ENCODE measurements around the gene DDTL.

The DDTL gene

DNA sequence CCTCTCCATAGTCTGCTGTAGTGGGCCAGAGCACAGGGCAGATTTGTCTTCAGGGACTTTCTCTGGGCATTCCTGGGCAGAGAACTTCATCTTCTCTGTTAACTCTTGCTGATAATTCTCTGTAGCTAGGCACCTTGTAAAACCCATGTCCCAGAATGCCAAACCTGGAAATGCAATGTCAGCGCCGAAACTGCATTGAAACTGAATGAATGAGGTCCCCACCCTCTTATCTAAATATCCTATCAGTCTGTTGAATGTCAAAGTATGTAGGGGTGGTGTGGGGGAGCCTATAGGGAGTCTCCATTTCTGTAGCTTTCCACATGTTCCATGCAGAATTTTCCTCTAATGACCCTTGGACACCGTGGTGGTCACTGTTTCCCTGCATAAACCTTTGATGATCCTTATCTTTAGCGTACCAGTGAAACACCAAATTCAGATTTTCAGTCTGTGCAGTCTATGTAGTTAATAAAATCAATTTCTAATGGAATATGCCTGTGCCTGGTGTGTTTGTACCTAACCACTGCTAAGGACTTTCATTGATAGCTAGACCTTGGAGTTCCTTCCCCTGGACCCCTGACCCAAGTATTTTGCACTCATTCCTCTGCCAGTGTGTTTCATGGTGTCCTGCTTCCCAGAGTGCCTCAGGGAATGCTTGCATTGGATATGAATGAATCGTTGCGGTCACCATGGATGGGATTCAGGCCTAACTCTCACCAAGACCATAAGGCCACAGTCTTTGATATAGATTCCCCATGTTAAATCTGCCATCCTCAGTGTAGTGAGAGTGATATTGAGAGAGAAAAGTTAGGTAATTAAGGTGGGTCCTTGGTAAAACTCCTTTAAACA is 41.9 kb downstream of the DDTL start:
- no peak for DNase-seq (ENCODE audit: low read depth in 1 of 2, low spot score in 1 of 2)
- TF ChIP-seq JUND (IDR thresholded peaks at IDR 0.05; ENCODE audit: low read depth): no peak
- in situ Hi-C loops (cut with HindIII; ENCODE audit: low pct_unique_long_range_greater_than_20kb, low sequenced_read_pairs): no loop called here

GRCh38 chr22:24009227-24010017 is 42.7 kb downstream of the DDTL start:
- DNase-seq (ENCODE audit: low read depth in 1 of 2, low spot score in 1 of 2): no peak
- in situ Hi-C loops (cut with HindIII; ENCODE audit: low pct_unique_long_range_greater_than_20kb, low sequenced_read_pairs): no loop called here

DNA sequence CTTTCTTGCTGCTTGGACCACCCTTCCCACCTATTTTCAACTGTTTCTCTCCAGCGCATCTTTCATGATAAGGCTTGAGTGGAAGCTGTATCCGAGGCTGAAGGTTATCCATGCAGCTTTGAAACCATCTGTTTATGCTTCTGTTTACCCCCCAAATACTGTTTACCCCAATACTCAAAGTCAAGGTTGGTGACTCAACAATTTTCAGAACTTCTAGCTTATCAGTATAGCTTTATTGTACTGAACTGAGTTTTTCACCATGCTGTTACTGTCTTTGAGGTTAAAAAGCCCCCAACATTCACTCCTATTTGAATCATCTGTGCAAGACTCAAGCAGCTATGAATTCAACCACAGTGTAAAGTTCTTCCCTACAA is 43.3 kb downstream of the DDTL start:
- in situ Hi-C loops (cut with HindIII; ENCODE audit: low pct_unique_long_range_greater_than_20kb, low sequenced_read_pairs): no loop called here
- TF ChIP-seq JUND (IDR thresholded peaks at IDR 0.05; ENCODE audit: low read depth): no peak
- no peak for DNase-seq (ENCODE audit: low read depth in 1 of 2, low spot score in 1 of 2)

More at GRCh38 chr22:24009227-24010017, 42.7 kb downstream of the DDTL start:
- no peak for TF ChIP-seq JUND (IDR thresholded peaks at IDR 0.05; ENCODE audit: low read depth)

DNA sequence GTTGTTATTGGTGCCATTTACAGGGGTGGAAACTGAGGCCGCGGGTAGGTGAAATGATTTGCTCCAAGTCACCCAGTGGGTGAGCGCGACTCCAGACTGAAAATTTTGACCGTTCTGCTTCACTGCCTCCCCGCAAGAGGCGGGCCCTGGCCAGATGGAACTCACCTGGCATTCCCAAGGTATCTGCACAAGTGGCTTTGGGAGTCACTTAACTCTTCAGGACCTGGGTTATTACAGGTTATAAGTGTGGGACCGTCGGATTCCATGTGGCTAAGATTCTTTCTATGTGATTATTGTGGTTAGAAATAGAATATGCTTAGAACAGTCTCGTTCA is 45.0 kb downstream of the DDTL start:
- in situ Hi-C loops (cut with HindIII; ENCODE audit: low pct_unique_long_range_greater_than_20kb, low sequenced_read_pairs): no loop called here
- TF ChIP-seq JUND (IDR thresholded peaks at IDR 0.05; ENCODE audit: low read depth): no peak
- peak; percentile 14 to 45 for DNase-seq (ENCODE audit: low read depth in 1 of 2, low spot score in 1 of 2)

- no peak for TF ChIP-seq JUND (IDR thresholded peaks at IDR 0.05; ENCODE audit: low read depth)
- in situ Hi-C loops (cut with HindIII; ENCODE audit: low pct_unique_long_range_greater_than_20kb, low sequenced_read_pairs): no loop called here
These were observed 49.5 kb downstream of the DDTL start for GRCh38 chr22:24016156-24016555.

GRCh38 chr22:24021304-24021703 is 54.6 kb downstream of the DDTL start:
- no peak for DNase-seq (ENCODE audit: low read depth in 1 of 2, low spot score in 1 of 2)
- TF ChIP-seq JUND (IDR thresholded peaks at IDR 0.05; ENCODE audit: low read depth): no peak
- in situ Hi-C loops (cut with HindIII; ENCODE audit: low pct_unique_long_range_greater_than_20kb, low sequenced_read_pairs): no loop called here

More at GRCh38 chr22:24016156-24016555, 49.5 kb downstream of the DDTL start:
- DNase-seq (ENCODE audit: low read depth in 1 of 2, low spot score in 1 of 2): no peak
